Measurements from ENCODE around the gene TBC1D24. TPM values are rescaled to one million over a fixed set of nuclear protein-coding genes. Genes with fewer than 3 reads are reported as not detected.
"Not testable (repeated sequence)": the region's sequence is repeated elsewhere in the genome, so short reads cannot be mapped to it uniquely, and the experiment has no call there.

Gene TBC1D24
- total RNA-seq, 1 experiment from 2014 or later, result 15.8 TPM

GRCh38 chr16:2478279-2478678 is 3.4 kb downstream of the TBC1D24 start:
- Histone ChIP-seq H3K27me3 (ENCODE audit: low read length) (no peaks in the 10 kb centered on the region), H3K9me2 (replicated peaks; ENCODE audit: insufficient read depth, low read length) (no peaks in the 10 kb centered on the region), H3K9me3 (ENCODE audit: low read length) (no peaks in the 10 kb centered on the region), H3K27ac (ENCODE audit: low read length) (no peak overlapping the region), H4K20me1 (ENCODE audit: insufficient read depth, low read depth, low read length) (peaks cover 32% of the 10 kb centered on the region), H3K4me1 (ENCODE audit: low read length) (peaks cover 24% of the 10 kb centered on the region), H3K79me2 (ENCODE audit: low read length) (peaks cover 64% of the 10 kb centered on the region), H2AFZ (ENCODE audit: low read length) (no peak overlapping the region), H3K36me3 (ENCODE audit: insufficient read depth, low read length) (no peaks in the 10 kb centered on the region), H3K9ac (ENCODE audit: low read length) (no peak overlapping the region), H3K4me2 (ENCODE audit: low read depth, low read length, poor library complexity, severe bottlenecking) (no peak overlapping the region), H3K4me3 (ENCODE audit: low read length) (no peak overlapping the region)
- DNase-seq, result no peak

DNA sequence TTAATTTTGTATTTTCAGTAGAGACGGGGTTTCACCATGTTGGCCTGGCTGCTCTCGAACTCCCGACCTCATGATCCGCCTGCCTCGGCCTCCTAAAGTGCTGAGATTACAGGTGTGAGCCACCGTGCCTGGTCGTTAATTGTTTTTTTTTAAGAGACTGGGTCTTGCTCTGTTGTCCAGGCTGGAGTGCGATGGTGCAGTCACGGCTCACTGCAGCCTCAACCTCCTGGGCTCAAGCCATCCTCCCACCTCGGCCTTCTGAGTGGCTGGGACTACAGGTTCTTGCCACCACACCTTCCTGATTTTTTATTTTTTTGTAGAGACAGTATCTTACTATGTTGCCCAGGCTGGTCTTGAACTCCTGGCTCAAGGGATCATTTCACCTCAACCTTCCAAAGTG is 5.1 kb downstream of the TBC1D24 start:
- not testable (repeated sequence) for H3K9me3 ChIP-seq (ENCODE audit: low read length); H3K9me2 ChIP-seq (replicated peaks; ENCODE audit: insufficient read depth, low read length); H3K4me2 ChIP-seq (ENCODE audit: low read depth, low read length, poor library complexity, severe bottlenecking); H3K9ac ChIP-seq (ENCODE audit: low read length); H3K4me3 ChIP-seq (ENCODE audit: low read length); H2AFZ ChIP-seq (ENCODE audit: low read length); H3K27me3 ChIP-seq (ENCODE audit: low read length); H3K36me3 ChIP-seq (ENCODE audit: insufficient read depth, low read length); H3K27ac ChIP-seq (ENCODE audit: low read length); DNase-seq
- Histone ChIP-seq H3K4me1 (ENCODE audit: low read length) (peaks cover 12% of the 10 kb centered on the region), H3K79me2 (ENCODE audit: low read length) (peaks cover 58% of the 10 kb centered on the region), H4K20me1 (ENCODE audit: insufficient read depth, low read depth, low read length) (peaks cover 32% of the 10 kb centered on the region)

DNA sequence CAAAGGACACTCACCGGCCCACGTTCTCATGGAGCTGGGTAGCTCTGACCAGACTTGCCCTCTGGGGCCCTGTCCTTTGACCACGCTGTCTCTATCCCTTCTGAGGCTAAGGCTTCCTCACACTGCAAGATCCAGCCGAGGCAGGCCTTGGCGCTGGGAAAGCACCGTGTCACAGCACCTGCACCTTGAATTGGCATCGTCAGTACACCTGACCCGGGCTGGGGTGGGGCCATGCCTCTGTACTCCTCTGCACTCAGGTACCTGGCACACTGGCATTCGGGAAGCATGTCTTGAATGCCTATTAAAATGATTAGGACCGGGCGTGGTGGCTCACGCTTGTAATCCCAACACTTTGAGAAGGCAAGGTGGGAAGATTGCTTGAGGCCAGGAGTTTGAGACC is 6.0 kb downstream of the TBC1D24 start:
- Histone ChIP-seq H3K4me1 (ENCODE audit: low read length) (peaks cover 6% of the 10 kb centered on the region), H3K27ac (ENCODE audit: low read length) (no peak overlapping the region), H4K20me1 (ENCODE audit: insufficient read depth, low read depth, low read length) (peaks cover 26% of the 10 kb centered on the region), H3K4me2 (ENCODE audit: low read depth, low read length, poor library complexity, severe bottlenecking) (no peak overlapping the region), H3K4me3 (ENCODE audit: low read length) (no peak overlapping the region), H3K9ac (ENCODE audit: low read length) (no peak overlapping the region), H2AFZ (ENCODE audit: low read length) (no peak overlapping the region), H3K36me3 (ENCODE audit: insufficient read depth, low read length) (no peaks in the 10 kb centered on the region), H3K27me3 (ENCODE audit: low read length) (no peaks in the 10 kb centered on the region), H3K9me2 (replicated peaks; ENCODE audit: insufficient read depth, low read length) (no peaks in the 10 kb centered on the region), H3K9me3 (ENCODE audit: low read length) (no peaks in the 10 kb centered on the region), H3K79me2 (ENCODE audit: low read length) (peaks cover 52% of the 10 kb centered on the region)
- DNase-seq, result no peak

GRCh38 chr16:2481676-2482075 is 6.7 kb downstream of the TBC1D24 start:
- Histone ChIP-seq H3K9me2 (replicated peaks; ENCODE audit: insufficient read depth, low read length) (no peaks in the 10 kb centered on the region), H3K79me2 (ENCODE audit: low read length) (peaks cover 49% of the 10 kb centered on the region), H3K4me1 (ENCODE audit: low read length) (peaks cover 5% of the 10 kb centered on the region), H3K4me3 (ENCODE audit: low read length) (no peak overlapping the region), H4K20me1 (ENCODE audit: insufficient read depth, low read depth, low read length) (peaks cover 19% of the 10 kb centered on the region), H3K36me3 (ENCODE audit: insufficient read depth, low read length) (no peaks in the 10 kb centered on the region), H3K4me2 (ENCODE audit: low read depth, low read length, poor library complexity, severe bottlenecking) (no peak overlapping the region), H3K9me3 (ENCODE audit: low read length) (no peaks in the 10 kb centered on the region), H3K27me3 (ENCODE audit: low read length) (no peaks in the 10 kb centered on the region), H3K27ac (ENCODE audit: low read length) (no peak overlapping the region), H2AFZ (ENCODE audit: low read length) (no peak overlapping the region), H3K9ac (ENCODE audit: low read length) (no peak overlapping the region)
- DNase-seq, result no peak

DNA sequence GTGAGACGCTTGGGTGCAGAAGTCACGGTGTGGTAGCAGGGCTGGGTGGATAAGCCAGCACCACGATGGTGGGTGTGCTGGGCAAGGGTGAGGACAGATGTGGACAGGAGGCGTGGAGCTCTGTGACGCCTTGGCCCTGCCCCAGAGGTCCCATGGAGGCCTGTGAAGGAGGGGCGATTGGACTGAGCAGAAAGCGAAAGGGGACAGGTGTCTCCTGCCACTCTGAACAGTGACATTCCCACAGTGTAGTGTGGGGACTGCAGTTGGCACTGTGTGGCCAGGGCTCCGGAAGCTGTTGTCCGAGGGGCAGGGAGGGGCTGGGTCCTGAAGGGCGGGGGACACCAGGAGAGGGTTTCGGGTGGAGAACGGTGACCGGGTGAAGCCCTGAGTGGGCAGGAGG is 7.3 kb downstream of the TBC1D24 start:
- Histone ChIP-seq H3K9me2 (replicated peaks; ENCODE audit: insufficient read depth, low read length) (no peaks in the 10 kb centered on the region), H3K27ac (ENCODE audit: low read length) (no peak overlapping the region), H3K9ac (ENCODE audit: low read length) (no peak overlapping the region), H3K27me3 (ENCODE audit: low read length) (no peaks in the 10 kb centered on the region), H3K36me3 (ENCODE audit: insufficient read depth, low read length) (no peaks in the 10 kb centered on the region), H4K20me1 (ENCODE audit: insufficient read depth, low read depth, low read length) (peaks cover 13% of the 10 kb centered on the region; the same call in 1 of the 2 replicates), H2AFZ (ENCODE audit: low read length) (no peak overlapping the region), H3K79me2 (ENCODE audit: low read length) (peaks cover 49% of the 10 kb centered on the region), H3K4me3 (ENCODE audit: low read length) (no peak overlapping the region), H3K4me2 (ENCODE audit: low read depth, low read length, poor library complexity, severe bottlenecking) (no peak overlapping the region), H3K9me3 (ENCODE audit: low read length) (no peaks in the 10 kb centered on the region), H3K4me1 (ENCODE audit: low read length) (peaks cover 8% of the 10 kb centered on the region)
- DNase-seq, result no peak

DNA sequence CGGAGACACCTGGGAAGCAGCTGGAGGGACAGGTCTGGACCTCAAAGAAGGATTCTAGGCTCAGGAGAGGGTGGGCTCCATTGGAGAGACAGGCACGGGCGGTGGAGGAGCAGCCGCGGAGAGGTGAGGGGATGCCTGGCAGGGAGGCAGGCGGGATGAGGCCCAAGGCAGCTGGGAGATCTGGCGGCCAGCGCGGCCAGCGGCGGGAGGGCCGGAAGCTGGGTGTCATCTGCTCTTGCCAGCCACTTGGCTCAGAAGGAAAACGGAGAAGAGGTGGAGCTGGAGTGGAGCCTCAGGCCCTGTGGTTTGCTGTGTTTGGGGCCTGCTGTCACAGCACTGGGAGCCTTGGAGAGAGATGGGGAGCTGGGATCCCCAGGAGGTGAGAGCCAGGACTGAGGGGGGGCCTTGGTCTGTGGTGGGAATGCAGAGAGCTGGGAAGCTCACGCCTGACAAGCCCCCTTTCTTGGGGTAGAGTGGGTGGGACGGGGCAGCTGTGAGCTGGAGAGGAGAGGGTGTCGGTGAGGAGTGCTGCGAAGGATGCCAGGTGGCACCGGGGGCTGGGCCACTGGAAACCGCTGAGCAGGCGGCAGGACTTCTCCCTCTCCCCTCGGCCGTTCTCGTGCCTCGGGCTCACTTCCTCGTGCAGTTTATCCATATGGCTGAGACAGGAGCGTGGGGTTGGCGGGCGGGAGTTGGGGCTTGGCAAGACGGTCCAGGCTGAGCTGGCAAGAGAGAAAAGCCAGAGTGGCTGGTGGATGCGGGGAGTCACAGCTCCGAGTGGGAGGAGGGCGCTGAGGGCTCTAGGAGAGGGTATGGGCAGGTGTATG is 8.0 kb downstream of the TBC1D24 start:
- Histone ChIP-seq H3K4me3 (ENCODE audit: low read length) (no peak overlapping the region), H3K27me3 (ENCODE audit: low read length) (no peaks in the 10 kb centered on the region), H2AFZ (ENCODE audit: low read length) (no peak overlapping the region), H3K9me2 (replicated peaks; ENCODE audit: insufficient read depth, low read length) (no peaks in the 10 kb centered on the region), H4K20me1 (ENCODE audit: insufficient read depth, low read depth, low read length) (peaks cover 7% of the 10 kb centered on the region; the same call in 1 of the 2 replicates), H3K9me3 (ENCODE audit: low read length) (no peaks in the 10 kb centered on the region), H3K36me3 (ENCODE audit: insufficient read depth, low read length) (no peaks in the 10 kb centered on the region), H3K27ac (ENCODE audit: low read length) (no peak overlapping the region), H3K4me2 (ENCODE audit: low read depth, low read length, poor library complexity, severe bottlenecking) (no peak overlapping the region), H3K79me2 (ENCODE audit: low read length) (peaks cover 49% of the 10 kb centered on the region), H3K4me1 (ENCODE audit: low read length) (peaks cover 8% of the 10 kb centered on the region), H3K9ac (ENCODE audit: low read length) (no peak overlapping the region)
- DNase-seq, result no peak

DNA sequence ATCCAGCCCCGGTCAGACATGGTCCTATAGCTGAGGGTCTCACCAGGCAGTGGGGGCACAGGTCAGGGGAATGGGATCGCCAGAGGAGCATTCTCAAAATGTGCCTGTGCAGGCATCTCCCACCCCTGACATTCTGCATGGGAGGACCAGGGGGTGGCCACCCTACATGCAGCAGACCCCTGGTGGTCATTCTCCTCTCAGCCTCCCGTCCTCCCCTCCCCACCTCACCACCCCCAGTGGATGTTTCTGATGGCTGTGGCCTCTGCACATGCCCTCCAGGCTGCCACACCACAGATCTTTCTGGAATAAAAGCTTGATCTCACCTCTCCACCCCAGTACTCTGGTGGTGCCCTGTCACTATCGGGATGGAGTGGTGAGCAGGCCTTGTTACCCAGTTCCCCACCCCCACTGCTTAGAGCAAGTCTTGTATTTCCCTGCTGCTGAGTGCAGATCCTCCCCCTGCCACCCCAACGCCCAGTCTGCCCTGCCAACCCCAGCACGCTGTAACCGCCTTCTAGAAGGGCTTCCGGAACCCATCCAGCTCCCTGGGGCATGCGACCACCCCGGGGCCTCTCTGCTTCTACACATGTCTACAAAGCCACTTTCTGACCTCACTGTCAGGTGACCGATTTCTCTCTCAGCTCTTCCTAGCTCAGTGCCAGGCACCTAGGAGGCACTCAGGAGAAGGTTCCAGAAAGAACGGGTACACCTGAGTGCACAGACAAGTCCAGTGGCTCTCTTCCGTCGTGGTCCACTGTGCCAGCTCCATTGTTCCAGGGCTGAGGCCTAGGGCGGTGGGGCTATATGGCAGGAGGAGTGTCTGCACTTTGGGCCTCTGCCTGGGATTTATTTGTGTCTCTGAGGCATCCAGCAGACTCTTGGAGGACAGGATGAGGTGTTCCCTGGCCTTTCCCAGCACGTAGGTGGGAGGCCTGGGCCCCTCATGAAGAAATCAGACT is 9.3 kb downstream of the TBC1D24 start:
- no peak overlapping the region for H3K4me2 ChIP-seq (ENCODE audit: low read depth, low read length, poor library complexity, severe bottlenecking)
- no peaks in the 10 kb centered on the region for H3K9me3 ChIP-seq (ENCODE audit: low read length)
- H3K4me3 ChIP-seq (ENCODE audit: low read length), result no peak overlapping the region
- H2AFZ ChIP-seq (ENCODE audit: low read length), result no peak overlapping the region
- H4K20me1 ChIP-seq (ENCODE audit: insufficient read depth, low read depth, low read length), result no peaks in the 10 kb centered on the region; the same call in 1 of the 2 replicates
- no peaks in the 10 kb centered on the region for H3K9me2 ChIP-seq (replicated peaks; ENCODE audit: insufficient read depth, low read length)
- no peaks in the 10 kb centered on the region for H3K27me3 ChIP-seq (ENCODE audit: low read length)
- no peak for DNase-seq
- H3K27ac ChIP-seq (ENCODE audit: low read length), result no peak overlapping the region
- peaks cover 8% of the 10 kb centered on the region for H3K4me1 ChIP-seq (ENCODE audit: low read length)
- no peak overlapping the region for H3K9ac ChIP-seq (ENCODE audit: low read length)
- H3K79me2 ChIP-seq (ENCODE audit: low read length), result peaks cover 42% of the 10 kb centered on the region
- H3K36me3 ChIP-seq (ENCODE audit: insufficient read depth, low read length), result no peaks in the 10 kb centered on the region

DNA sequence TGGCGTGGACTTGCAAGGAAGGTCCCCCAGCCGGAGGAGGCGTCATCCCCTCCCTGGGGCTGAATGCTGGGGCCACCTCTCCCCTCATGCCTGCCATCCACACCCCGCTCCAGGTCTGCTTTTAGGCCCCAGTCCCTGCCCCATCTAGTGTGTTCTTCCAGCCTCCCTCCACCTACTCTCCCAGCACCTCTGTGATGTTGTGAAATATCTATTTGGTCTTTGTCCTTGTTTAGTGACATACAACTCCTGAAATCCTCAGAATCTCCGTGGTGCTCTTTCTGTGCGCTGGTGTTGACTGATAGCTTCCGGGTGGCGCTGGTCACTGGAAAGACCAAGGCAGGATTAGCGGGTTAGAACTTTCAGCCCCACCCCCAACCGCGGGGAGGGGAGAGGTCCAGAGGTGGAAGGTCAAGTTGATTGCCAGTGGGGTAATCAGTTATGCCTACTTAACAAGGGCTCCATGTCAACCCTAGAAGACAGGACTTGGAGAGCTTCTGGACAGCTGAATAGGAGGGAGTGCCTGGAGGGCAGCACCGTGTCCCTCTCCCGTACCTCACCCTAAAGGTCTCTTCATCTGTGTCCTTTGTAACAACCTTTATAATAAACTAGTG is 10.1 kb downstream of the TBC1D24 start:
- Histone ChIP-seq H3K9me3 (ENCODE audit: low read length) (no peaks in the 10 kb centered on the region), H3K4me1 (ENCODE audit: low read length) (peaks cover 8% of the 10 kb centered on the region), H4K20me1 (ENCODE audit: insufficient read depth, low read depth, low read length) (no peaks in the 10 kb centered on the region; the same call in 1 of the 2 replicates), H3K4me3 (ENCODE audit: low read length) (no peak overlapping the region), H3K27ac (ENCODE audit: low read length) (no peak overlapping the region), H3K4me2 (ENCODE audit: low read depth, low read length, poor library complexity, severe bottlenecking) (no peak overlapping the region), H3K9me2 (replicated peaks; ENCODE audit: insufficient read depth, low read length) (no peaks in the 10 kb centered on the region), H2AFZ (ENCODE audit: low read length) (no peak overlapping the region), H3K9ac (ENCODE audit: low read length) (no peak overlapping the region), H3K36me3 (ENCODE audit: insufficient read depth, low read length) (no peaks in the 10 kb centered on the region), H3K79me2 (ENCODE audit: low read length) (peaks cover 41% of the 10 kb centered on the region), H3K27me3 (ENCODE audit: low read length) (no peaks in the 10 kb centered on the region)
- DNase-seq, result no peak
